ENCODE data around the gene TP53.

TP53 gene

DNA sequence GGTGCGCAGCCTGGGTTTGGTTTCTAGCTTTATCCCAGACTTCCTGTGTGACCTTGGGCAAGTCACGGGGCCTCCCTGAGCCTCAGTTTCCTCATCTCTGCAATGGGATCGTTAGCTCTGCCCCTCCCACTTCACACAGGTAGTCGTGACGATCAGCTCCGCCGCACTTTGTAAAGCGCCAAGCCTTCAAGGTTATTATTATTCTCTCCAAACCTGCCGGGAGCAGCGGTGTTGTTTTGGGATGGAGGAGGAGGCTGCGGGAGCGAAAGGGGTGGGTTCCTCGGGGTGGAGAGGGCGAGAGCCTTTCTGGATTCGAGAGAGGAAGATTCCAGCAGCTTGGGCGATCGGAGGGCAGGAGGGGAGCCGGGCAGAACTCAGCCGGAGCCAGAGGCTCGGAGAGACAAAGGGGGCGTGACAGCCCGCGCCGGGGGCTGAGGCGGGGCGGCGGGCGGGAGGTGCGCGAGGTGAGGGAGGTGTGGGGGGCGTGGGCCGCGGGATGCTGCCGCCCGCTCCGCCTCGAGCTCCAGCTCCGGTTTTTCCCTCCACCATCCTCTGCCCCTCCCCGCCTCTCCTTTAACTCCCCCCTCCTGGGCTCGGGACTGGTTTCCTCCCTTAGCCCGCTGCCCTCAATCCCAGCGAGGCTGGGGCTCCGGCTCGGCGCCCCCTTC lies 17.4 kb upstream of the TP53 start, which contains the start of gene EFNB3 (continued):
- TF ChIP-seq, protein P1, sequence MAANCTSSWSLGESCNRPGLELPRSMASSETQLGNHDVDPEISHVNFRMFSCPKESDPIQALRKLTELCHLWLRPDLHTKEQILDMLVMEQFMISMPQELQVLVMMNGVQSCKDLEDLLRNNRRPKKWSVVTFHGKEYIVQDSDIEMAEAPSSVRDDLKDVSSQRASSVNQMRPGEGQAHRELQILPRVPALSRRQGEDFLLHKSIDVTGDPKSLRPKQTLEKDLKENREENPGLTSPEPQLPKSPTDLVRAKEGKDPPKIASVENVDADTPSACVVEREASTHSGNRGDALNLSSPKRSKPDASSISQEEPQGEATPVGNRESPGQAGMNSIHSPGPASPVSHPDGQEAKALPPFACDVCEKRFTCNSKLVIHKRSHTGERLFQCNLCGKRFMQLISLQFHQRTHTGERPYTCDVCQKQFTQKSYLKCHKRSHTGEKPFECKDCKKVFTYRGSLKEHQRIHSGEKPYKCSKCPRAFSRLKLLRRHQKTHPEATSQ (tag by site-specific recombination; IDR thresholded peaks at IDR 0.05), result peak; percentile 33; the same call in 1 of the 2 replicates
- TF ChIP-seq WT1 (tag by site-specific recombination; IDR thresholded peaks at IDR 0.05), result peak; percentile 75
- no peak for TF ChIP-seq ZNF624 (tag by site-specific recombination; IDR thresholded peaks at IDR 0.05)
- peak; percentile 82 for TF ChIP-seq EGR2 (tag by site-specific recombination; IDR thresholded peaks at IDR 0.05; ENCODE audit: low read depth)
- TF ChIP-seq MYNN (tag by site-specific recombination; IDR thresholded peaks at IDR 0.05; ENCODE audit: borderline replicate concordance), result no peak
- TF ChIP-seq, protein P2, sequence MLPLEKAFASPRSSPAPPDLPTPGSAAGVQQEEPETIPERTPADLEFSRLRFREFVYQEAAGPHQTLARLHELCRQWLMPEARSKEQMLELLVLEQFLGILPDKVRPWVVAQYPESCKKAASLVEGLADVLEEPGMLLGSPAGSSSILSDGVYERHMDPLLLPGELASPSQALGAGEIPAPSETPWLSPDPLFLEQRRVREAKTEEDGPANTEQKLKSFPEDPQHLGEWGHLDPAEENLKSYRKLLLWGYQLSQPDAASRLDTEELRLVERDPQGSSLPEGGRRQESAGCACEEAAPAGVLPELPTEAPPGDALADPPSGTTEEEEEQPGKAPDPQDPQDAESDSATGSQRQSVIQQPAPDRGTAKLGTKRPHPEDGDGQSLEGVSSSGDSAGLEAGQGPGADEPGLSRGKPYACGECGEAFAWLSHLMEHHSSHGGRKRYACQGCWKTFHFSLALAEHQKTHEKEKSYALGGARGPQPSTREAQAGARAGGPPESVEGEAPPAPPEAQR (tag by site-specific recombination; IDR thresholded peaks at IDR 0.05), result peak; percentile 52; the same call in 1 of the 2 replicates
- no peak for TF ChIP-seq ZNF335 (tag by site-specific recombination; conservative IDR thresholded peaks at IDR 0.05)
- TF ChIP-seq ZNF341 (tag by site-specific recombination; IDR thresholded peaks at IDR 0.05; ENCODE audit: low read depth), result peak; percentile 43; the same call in 1 of the 2 replicates
- TF ChIP-seq ZFHX2 (tag by site-specific recombination; conservative IDR thresholded peaks at IDR 0.05), result peak; percentile 92
- no peak for TF ChIP-seq RBAK (tag by site-specific recombination; IDR thresholded peaks at IDR 0.05)
- no peak for TF ChIP-seq ZNF292 (tag by site-specific recombination; IDR thresholded peaks at IDR 0.05; ENCODE audit: borderline replicate concordance, low read depth)
- TF ChIP-seq, protein P3, sequence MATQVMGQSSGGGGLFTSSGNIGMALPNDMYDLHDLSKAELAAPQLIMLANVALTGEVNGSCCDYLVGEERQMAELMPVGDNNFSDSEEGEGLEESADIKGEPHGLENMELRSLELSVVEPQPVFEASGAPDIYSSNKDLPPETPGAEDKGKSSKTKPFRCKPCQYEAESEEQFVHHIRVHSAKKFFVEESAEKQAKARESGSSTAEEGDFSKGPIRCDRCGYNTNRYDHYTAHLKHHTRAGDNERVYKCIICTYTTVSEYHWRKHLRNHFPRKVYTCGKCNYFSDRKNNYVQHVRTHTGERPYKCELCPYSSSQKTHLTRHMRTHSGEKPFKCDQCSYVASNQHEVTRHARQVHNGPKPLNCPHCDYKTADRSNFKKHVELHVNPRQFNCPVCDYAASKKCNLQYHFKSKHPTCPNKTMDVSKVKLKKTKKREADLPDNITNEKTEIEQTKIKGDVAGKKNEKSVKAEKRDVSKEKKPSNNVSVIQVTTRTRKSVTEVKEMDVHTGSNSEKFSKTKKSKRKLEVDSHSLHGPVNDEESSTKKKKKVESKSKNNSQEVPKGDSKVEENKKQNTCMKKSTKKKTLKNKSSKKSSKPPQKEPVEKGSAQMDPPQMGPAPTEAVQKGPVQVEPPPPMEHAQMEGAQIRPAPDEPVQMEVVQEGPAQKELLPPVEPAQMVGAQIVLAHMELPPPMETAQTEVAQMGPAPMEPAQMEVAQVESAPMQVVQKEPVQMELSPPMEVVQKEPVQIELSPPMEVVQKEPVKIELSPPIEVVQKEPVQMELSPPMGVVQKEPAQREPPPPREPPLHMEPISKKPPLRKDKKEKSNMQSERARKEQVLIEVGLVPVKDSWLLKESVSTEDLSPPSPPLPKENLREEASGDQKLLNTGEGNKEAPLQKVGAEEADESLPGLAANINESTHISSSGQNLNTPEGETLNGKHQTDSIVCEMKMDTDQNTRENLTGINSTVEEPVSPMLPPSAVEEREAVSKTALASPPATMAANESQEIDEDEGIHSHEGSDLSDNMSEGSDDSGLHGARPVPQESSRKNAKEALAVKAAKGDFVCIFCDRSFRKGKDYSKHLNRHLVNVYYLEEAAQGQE (tag by site-specific recombination; IDR thresholded peaks at IDR 0.05), result no peak
- TF ChIP-seq ZNF404 (tag by site-specific recombination; IDR thresholded peaks at IDR 0.05), result no peak
- TF ChIP-seq ZNF350 (tag by site-specific recombination; IDR thresholded peaks at IDR 0.05), result no peak
- TF ChIP-seq, protein P4, sequence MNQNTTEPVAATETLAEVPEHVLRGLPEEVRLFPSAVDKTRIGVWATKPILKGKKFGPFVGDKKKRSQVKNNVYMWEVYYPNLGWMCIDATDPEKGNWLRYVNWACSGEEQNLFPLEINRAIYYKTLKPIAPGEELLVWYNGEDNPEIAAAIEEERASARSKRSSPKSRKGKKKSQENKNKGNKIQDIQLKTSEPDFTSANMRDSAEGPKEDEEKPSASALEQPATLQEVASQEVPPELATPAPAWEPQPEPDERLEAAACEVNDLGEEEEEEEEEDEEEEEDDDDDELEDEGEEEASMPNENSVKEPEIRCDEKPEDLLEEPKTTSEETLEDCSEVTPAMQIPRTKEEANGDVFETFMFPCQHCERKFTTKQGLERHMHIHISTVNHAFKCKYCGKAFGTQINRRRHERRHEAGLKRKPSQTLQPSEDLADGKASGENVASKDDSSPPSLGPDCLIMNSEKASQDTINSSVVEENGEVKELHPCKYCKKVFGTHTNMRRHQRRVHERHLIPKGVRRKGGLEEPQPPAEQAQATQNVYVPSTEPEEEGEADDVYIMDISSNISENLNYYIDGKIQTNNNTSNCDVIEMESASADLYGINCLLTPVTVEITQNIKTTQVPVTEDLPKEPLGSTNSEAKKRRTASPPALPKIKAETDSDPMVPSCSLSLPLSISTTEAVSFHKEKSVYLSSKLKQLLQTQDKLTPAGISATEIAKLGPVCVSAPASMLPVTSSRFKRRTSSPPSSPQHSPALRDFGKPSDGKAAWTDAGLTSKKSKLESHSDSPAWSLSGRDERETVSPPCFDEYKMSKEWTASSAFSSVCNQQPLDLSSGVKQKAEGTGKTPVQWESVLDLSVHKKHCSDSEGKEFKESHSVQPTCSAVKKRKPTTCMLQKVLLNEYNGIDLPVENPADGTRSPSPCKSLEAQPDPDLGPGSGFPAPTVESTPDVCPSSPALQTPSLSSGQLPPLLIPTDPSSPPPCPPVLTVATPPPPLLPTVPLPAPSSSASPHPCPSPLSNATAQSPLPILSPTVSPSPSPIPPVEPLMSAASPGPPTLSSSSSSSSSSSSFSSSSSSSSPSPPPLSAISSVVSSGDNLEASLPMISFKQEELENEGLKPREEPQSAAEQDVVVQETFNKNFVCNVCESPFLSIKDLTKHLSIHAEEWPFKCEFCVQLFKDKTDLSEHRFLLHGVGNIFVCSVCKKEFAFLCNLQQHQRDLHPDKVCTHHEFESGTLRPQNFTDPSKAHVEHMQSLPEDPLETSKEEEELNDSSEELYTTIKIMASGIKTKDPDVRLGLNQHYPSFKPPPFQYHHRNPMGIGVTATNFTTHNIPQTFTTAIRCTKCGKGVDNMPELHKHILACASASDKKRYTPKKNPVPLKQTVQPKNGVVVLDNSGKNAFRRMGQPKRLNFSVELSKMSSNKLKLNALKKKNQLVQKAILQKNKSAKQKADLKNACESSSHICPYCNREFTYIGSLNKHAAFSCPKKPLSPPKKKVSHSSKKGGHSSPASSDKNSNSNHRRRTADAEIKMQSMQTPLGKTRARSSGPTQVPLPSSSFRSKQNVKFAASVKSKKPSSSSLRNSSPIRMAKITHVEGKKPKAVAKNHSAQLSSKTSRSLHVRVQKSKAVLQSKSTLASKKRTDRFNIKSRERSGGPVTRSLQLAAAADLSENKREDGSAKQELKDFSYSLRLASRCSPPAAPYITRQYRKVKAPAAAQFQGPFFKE (tag by site-specific recombination; IDR thresholded peaks at IDR 0.05; ENCODE audit: borderline replicate concordance), result no peak
- TF ChIP-seq ZNF398 (tag by site-specific recombination; IDR thresholded peaks at IDR 0.05), result peak; percentile 98
- TF ChIP-seq ZBTB44 (tag by site-specific recombination; IDR thresholded peaks at IDR 0.05), result peak; percentile 42
- no peak for TF ChIP-seq ZNF544 (tag by site-specific recombination; IDR thresholded peaks at IDR 0.05)
- 0 out of 2 replicates have a peak, but pooled peaks have one; percentile 45 for TF ChIP-seq PATZ1 (tag by site-specific recombination; IDR thresholded peaks at IDR 0.05)
- TF ChIP-seq ZNF302 (tag by site-specific recombination; IDR thresholded peaks at IDR 0.05; ENCODE audit: low read depth), result no peak
